ENCODE data around the gene AFAP1. TPM values are rescaled to one million over a fixed set of nuclear protein-coding genes. Genes with fewer than 3 reads are reported as not detected.

Gene AFAP1
- total RNA-seq, 4 donors from 2014 or later: 8.3 to 27.1 (median 11.1) TPM

GRCh38 chr4:7973545-7973981 is 33.9 kb upstream of the AFAP1 start:
- Histone ChIP-seq H3K9me3 (no peaks in the 10 kb centered on the region), H3K4me3 (no peak overlapping the region), H3K27me3 (no peaks in the 10 kb centered on the region), H3K27ac (peak overlapping the region; percentile 75), H3K36me3 (no peaks in the 10 kb centered on the region), H3K4me1 (peaks cover 58% of the 10 kb centered on the region)
- TF ChIP-seq EP300 (IDR thresholded peaks at IDR 0.05) (no peak), POLR2A (IDR thresholded peaks at IDR 0.05) (no peak), CTCF (IDR thresholded peaks at IDR 0.05) (no peak), POLR2AphosphoS5 (IDR thresholded peaks at IDR 0.05) (no peak)
- WGBS: 50% methylated on average over 10 of the region's 10 CpGs
- DNase-seq (ENCODE audit: low spot score in 2 of 2): no peak

- no peak for DNase-seq (ENCODE audit: low spot score in 2 of 2)
- Histone ChIP-seq H3K4me3 (no peak overlapping the region), H3K9me3 (no peaks in the 10 kb centered on the region), H3K27ac (peak overlapping the region; percentile 71), H3K36me3 (no peaks in the 10 kb centered on the region), H3K27me3 (no peaks in the 10 kb centered on the region), H3K4me1 (peaks cover 55% of the 10 kb centered on the region)
- no peak for TF ChIP-seq CTCF (IDR thresholded peaks at IDR 0.05)
- TF ChIP-seq POLR2AphosphoS5 (IDR thresholded peaks at IDR 0.05): no peak
- TF ChIP-seq EP300 (IDR thresholded peaks at IDR 0.05): no peak
- TF ChIP-seq POLR2A (IDR thresholded peaks at IDR 0.05): no peak
- 86% methylated on average over 9 of the region's 13 CpGs for WGBS
Measured at GRCh38 chr4:7971881-7972500, 32.3 kb upstream of the AFAP1 start.

GRCh38 chr4:7971159-7971631 is 31.5 kb upstream of the AFAP1 start:
- no peaks in the 10 kb centered on the region for H3K9me3 ChIP-seq
- no peak overlapping the region for H3K4me3 ChIP-seq
- TF ChIP-seq EP300 (IDR thresholded peaks at IDR 0.05) (no peak), CTCF (IDR thresholded peaks at IDR 0.05) (no peak), POLR2A (IDR thresholded peaks at IDR 0.05) (no peak), POLR2AphosphoS5 (IDR thresholded peaks at IDR 0.05) (no peak)
- no peak for DNase-seq (ENCODE audit: low spot score in 2 of 2)
- H3K27ac ChIP-seq: peak overlapping the region; percentile 59
- no peaks in the 10 kb centered on the region for H3K27me3 ChIP-seq
- no peaks in the 10 kb centered on the region for H3K36me3 ChIP-seq
- peaks cover 55% of the 10 kb centered on the region for H3K4me1 ChIP-seq
- no CpG with 5 or more reads among the region's 2 CpGs for WGBS

GRCh38 chr4:7970361-7970946 is 30.8 kb upstream of the AFAP1 start:
- no peak for DNase-seq (ENCODE audit: low spot score in 2 of 2)
- Histone ChIP-seq H3K4me3 (no peak overlapping the region), H3K36me3 (no peaks in the 10 kb centered on the region), H3K27me3 (no peaks in the 10 kb centered on the region), H3K27ac (peak overlapping the region; percentile 59), H3K4me1 (peaks cover 55% of the 10 kb centered on the region), H3K9me3 (no peaks in the 10 kb centered on the region)
- no peak for TF ChIP-seq POLR2A (IDR thresholded peaks at IDR 0.05)
- TF ChIP-seq CTCF (IDR thresholded peaks at IDR 0.05): no peak
- TF ChIP-seq EP300 (IDR thresholded peaks at IDR 0.05): no peak
- TF ChIP-seq POLR2AphosphoS5 (IDR thresholded peaks at IDR 0.05): no peak
- WGBS: 60% methylated on average over 9 of the region's 13 CpGs

GRCh38 chr4:7968262-7968896 is 28.7 kb upstream of the AFAP1 start:
- Histone ChIP-seq H3K9me3 (no peaks in the 10 kb centered on the region), H3K27me3 (no peaks in the 10 kb centered on the region), H3K36me3 (no peaks in the 10 kb centered on the region), H3K4me3 (no peak overlapping the region), H3K4me1 (peaks cover 62% of the 10 kb centered on the region), H3K27ac (no peak overlapping the region)
- TF ChIP-seq POLR2AphosphoS5 (IDR thresholded peaks at IDR 0.05): no peak
- no peak for TF ChIP-seq POLR2A (IDR thresholded peaks at IDR 0.05)
- TF ChIP-seq EP300 (IDR thresholded peaks at IDR 0.05): no peak
- 92% methylated on average over 15 of the region's 16 CpGs for WGBS
- no peak for DNase-seq (ENCODE audit: low spot score in 2 of 2)
